ENCODE results near the gene ZNF831.

Gene ZNF831

GRCh38 chr20:59193325-59193724, 29.7 kb downstream of the ZNF831 start:
- no peak for DNase-seq (ENCODE audit: low read depth)
- no peak overlapping the region for H3K4me3 ChIP-seq (ENCODE audit: low read depth, low read length)
- TF ChIP-seq CTCF (IDR thresholded peaks at IDR 0.05; ENCODE audit: insufficient read depth, low read depth, low read length, missing control alignments): no peak

- TF ChIP-seq CTCF (IDR thresholded peaks at IDR 0.05; ENCODE audit: insufficient read depth, low read depth, low read length, missing control alignments): no peak
- no peak overlapping the region for H3K4me3 ChIP-seq (ENCODE audit: low read depth, low read length)
- DNase-seq (ENCODE audit: low read depth): no peak
These were observed 30.7 kb downstream of the ZNF831 start for GRCh38 chr20:59194023-59194935.

GRCh38 chr20:59195316-59195993, 31.8 kb downstream of the ZNF831 start:
- no peak overlapping the region for H3K4me3 ChIP-seq (ENCODE audit: low read depth, low read length)
- TF ChIP-seq CTCF (IDR thresholded peaks at IDR 0.05; ENCODE audit: insufficient read depth, low read depth, low read length, missing control alignments): no peak
- no peak for DNase-seq (ENCODE audit: low read depth)

- DNase-seq (ENCODE audit: low read depth): no peak
- no peak overlapping the region for H3K4me3 ChIP-seq (ENCODE audit: low read depth, low read length)
- TF ChIP-seq CTCF (IDR thresholded peaks at IDR 0.05; ENCODE audit: insufficient read depth, low read depth, low read length, missing control alignments): no peak
These were observed 40.7 kb downstream of the ZNF831 start for GRCh38 chr20:59204165-59204894.

- TF ChIP-seq CTCF (IDR thresholded peaks at IDR 0.05; ENCODE audit: insufficient read depth, low read depth, low read length, missing control alignments): no peak
- no peak overlapping the region for H3K4me3 ChIP-seq (ENCODE audit: low read depth, low read length)
- no peak for DNase-seq (ENCODE audit: low read depth)
These were observed 41.4 kb downstream of the ZNF831 start for GRCh38 chr20:59205044-59205443.

GRCh38 chr20:59207235-59207634, 43.6 kb downstream of the ZNF831 start:
- H3K4me3 ChIP-seq (ENCODE audit: low read depth, low read length): no peak overlapping the region
- TF ChIP-seq CTCF (IDR thresholded peaks at IDR 0.05; ENCODE audit: insufficient read depth, low read depth, low read length, missing control alignments): no peak
- DNase-seq (ENCODE audit: low read depth): no peak

Measured in GM12865 (cell line).